GM19240 (cell line): ENCODE measurements around the gene TBL2.
A peak's percentile ranks its signal among the peaks of the same experiment; 100 is the strongest.
"Not testable (repeated sequence)": the region's sequence is repeated elsewhere in the genome, so short reads cannot be mapped to it uniquely, and the experiment has no call there.

ENCODE experiments used
- DNase-seq: peaks from one replicate; pipeline ENCODE4 v3.0.0; 2011; ENCODE audit warnings: low spot score; ENCODE audit not compliant: insufficient read length

TBL2 gene, protein sequence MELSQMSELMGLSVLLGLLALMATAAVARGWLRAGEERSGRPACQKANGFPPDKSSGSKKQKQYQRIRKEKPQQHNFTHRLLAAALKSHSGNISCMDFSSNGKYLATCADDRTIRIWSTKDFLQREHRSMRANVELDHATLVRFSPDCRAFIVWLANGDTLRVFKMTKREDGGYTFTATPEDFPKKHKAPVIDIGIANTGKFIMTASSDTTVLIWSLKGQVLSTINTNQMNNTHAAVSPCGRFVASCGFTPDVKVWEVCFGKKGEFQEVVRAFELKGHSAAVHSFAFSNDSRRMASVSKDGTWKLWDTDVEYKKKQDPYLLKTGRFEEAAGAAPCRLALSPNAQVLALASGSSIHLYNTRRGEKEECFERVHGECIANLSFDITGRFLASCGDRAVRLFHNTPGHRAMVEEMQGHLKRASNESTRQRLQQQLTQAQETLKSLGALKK

GRCh38 chr7:73578342-73579128 is at the start of gene TBL2:
Gene TBL2, minus strand, starts transcription at chr7:73578579. Its CDS starts 30 bp downstream, at chr7:73578549.
- peak; percentile 95 for DNase-seq

DNA sequence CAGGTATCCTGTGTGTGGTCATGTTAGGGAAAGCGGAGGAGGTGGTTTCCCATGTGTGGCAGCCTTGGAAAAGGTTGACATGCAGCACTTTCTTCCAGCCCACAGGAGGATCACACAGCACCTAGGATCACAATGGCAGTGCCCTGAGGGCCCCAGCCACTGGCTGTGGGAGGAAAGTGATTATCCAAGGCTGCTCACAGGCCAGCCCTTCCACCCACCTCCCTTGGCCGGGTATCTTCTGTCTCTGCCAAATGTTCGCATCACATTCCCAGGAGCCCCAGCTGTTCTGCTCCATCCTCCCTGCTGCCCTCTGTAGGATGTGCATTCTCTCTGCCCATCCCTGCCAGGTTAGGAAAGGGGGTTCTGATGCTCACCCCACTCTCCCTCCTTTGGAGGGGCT is 48.4 kb upstream of the TBL2 start:
- no peak for DNase-seq

GRCh38 chr7:73625276-73625675 is 46.9 kb upstream of the TBL2 start:
- DNase-seq = no peak

DNA sequence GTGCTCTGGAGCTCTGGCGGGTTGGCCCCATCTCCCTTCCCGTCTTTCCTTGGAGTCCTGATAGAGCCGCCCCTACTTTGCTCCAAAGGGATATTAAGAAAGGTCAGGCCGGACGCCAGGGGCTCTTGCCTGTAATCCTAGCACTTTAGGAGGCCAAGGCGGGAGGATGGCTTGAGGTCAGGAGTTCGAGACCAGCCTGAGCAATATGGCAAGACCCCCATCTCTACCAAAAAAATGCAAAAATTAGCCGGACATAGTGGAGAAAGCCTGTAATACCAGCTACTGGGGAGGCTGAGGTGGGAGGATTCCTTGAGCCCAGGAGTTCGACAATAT is 46.3 kb upstream of the TBL2 start:
- DNase-seq = no peak

DNA sequence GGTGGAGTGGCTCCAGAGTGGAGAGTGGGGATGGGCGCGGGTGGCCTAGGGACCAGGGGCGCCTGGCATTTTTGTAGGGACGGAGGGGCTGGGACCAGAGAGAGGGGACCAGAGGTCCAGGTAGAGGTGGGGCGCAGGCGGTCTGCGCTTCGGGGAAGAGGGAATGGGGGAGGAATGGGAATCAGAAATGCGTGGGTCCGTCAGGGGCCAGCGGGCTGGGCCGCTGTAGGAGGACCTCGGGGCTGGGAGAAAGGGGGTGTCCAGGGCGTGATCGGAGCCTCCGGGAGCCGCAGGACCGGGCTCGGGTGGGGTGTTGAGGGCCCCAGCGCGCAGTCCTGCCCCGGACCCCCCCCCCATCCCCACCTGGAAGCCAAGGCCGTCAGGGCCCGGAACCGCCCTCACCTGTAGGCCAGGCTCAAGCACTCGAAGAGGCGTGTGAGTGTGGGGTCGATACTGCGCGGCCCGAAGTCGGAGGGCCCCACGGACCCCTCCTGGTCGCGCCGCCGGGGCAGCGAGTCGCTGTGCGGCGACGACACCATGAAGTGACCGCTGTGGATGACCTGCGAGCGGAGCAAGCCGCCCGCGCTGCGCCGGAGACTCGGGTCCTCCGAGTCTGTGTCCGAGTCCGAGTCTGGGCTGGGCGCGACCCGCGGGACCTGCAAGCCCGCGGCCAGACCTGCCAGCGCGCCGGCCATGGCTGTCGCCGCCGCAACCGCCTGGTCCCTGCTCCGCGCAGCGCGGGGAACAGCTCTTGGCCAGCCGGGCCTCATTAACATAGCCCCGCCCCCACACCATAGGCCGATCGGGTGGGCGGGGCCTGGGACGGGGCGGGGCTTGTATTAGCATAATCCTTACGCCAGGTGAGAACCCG is 45.7 kb upstream of the TBL2 start, which contains the start of gene MLXIPL:
TSS of gene MLXIPL (minus strand) at position 725 of the 871 bp plus-strand sequence. CDS start at position 695, 30 bp downstream.
- DNase-seq = peak; percentile 74

DNA sequence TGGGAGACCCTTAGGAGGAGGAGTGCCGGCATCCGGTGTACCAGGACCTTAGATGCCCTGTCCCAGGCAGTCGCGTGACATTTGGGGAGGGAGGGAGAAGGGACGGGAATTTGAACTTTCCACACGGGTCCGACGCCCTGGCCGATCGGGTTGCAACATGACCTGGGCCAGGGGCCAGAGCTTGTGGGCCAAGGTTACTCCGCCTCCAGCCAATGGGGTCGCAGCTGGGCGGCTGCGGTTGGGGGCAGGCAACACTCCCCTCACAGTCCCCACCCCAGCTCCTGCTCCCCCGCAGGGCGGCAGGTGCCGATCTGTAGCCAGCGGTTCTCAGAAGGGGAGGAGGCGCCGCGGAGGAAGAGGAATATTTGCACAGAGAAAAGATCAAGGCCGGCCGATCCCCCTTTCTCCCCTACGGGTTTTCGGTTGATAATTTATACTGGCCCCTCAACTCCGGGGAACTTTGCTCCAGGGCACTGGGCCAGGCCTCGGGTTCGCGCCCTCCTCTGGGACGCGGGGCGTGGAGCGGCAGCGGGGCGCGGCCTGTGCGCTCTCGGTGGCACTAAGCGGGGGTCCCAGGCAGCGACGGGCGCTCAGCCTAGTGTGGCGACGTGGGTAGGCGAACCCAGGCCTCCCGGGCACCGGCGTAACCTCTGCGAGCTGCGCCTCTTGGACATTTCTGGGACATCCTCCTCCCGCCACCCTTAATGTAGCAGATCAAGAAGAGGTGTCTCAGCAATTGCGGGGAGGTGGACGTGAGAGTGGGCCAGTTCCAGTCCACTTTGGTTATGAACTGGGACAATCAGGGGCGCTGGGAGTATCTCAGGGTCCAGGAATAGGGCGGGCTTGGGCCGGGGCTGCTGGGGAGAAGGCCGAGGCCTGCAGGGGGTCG is 44.8 kb upstream of the TBL2 start:
- DNase-seq = no peak

- no peak for DNase-seq
These were observed 44.1 kb upstream of the TBL2 start for GRCh38 chr7:73622527-73622908.

DNA sequence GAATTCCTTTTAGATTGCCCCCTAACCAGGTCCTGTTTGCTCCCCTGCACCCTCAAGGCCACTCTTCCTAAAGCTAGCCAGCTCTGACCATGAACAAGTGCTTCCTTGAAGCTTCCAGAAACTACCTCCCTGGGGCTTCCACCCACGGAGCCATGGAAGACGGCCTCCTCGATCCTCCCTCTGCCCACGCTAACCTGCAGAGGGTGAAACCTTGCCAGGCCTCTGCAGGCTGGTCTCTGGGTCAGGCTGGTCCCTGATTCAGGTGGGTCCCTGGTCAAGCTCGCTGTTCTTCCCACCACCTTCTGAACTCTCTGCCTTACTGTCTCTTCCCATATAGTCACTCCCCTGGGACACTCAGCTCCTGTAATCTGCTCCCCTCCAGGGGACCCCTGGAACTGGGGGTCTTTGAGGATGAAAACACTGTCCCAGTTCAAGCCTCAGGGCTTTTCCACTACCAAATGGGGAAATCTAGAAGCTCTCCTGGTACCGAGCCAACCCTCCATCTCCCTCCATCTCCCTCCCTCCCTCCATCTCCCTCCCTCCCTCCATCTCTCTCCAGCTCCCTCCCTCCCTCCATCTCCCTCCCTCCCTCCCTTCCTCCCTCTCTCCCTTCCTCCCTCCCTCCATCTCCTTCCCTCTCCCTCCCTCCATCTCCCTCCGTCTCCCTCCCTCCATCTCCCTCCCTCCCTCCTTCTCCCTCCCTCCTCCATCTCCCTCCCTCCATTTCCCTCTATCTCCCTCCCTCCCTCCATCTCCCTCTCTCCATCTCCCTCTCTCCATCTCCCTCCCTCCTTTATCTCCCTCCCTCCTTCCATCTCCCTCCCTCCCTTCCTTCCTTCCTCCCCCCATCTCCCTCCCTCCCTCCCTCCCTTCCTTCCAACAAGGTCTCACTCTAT is 43.0 kb upstream of the TBL2 start:
- no peak for DNase-seq

- not testable (repeated sequence) for DNase-seq
These were observed 41.0 kb upstream of the TBL2 start for GRCh38 chr7:73619394-73619793.

DNA sequence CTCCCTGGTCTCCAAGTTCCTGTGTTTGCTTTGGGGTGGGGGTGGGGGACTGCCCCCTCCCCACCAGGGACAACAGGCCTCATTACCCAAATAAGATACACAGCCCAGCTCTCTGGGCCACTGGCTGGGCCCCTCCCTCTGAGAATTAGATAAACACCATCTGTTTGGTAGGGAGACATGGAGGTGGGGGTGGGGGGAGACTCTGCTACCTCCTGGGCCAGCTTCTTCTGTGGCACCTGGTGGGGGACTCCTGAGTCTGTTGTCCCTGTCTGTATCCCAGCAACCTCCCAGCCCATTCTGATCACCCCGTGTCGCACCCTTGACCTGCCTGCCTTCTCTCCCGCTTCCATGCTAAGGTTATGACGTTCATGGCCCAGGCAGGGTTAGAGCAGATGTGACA is 40.2 kb upstream of the TBL2 start:
- no peak for DNase-seq

- not testable (repeated sequence) for DNase-seq
These were observed 39.1 kb upstream of the TBL2 start for GRCh38 chr7:73617520-73617919.

DNA sequence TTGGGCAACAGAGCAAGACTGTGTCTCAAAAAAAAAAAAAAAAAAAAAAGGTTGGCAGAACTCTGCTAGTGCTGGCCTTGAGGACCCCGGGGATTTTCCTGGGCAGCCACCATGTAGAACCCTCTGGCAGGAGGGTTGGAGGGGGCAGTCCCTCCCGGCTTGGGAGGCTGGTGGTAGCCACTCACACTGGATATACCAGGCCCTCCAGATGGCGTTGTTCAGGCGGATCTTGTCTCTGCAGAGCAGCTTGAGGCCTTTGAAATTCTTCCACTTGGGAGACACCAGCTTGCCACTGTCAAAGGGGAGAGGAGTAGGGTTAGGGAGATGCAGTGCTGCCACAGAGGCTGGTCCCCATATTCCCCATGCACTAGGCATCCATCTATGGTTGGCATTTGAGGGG is 37.5 kb upstream of the TBL2 start:
- DNase-seq = no peak

- DNase-seq = not testable (repeated sequence)
These were observed 36.6 kb upstream of the TBL2 start for GRCh38 chr7:73614937-73615336.

- no peak for DNase-seq
These were observed 35.8 kb upstream of the TBL2 start for GRCh38 chr7:73613954-73614735.

DNA sequence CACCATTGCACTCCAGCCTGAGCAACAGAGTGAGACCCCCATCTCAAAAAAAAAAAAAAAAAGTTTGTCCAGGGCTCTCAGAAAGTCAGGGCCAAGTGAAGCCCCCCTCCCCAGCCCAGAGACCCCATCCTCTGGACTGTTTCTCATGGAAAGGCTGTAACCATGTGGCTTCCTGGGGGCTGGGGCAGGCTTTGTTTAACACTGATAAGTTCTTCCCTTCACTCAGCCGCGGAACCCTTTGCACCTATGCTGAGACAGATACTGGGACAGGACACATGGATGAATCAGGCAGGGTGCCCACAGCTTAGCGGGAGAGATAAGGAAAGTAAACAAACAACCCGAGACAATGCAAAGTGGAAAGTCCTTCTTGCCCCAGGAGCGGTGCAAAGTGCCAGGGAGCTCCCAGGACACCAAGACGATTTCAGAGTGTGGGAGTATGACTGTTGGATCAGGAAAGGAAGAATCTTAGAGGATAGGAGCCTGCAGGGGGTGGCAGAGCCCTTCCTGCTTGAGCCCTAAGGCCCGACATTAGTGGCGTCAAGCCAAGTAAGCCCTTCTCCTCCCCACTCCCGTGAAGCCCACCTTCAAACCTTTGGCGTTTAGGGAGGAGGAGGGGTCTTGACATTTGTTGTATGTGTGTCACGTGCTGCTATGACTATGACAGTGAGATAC is 34.4 kb upstream of the TBL2 start:
- no peak for DNase-seq

DNA sequence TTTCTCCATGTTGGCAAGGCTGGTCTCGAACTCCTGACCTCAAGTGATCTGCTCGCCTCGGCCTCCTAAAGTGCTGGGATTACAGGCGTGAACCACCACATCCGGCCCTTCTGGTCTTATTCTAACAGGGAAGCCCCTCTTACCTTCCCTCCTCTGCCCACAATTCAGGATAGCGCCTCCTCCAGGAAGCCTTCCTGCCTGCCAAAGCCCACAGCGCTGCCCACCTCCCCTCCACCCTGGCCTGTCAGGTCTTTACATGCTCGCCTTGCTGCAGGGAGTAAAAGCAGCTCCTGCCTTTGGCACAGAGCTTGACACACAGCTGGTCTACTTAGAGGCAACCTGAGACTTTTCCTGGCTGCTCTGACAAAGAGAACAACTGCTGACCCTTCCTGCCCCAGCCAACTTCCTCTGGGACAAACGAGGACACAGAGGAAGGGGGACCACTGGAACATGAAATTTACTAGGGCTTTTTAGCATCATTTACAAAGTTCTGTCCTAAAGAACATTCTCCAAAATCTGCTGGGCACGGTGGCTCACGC is 32.7 kb upstream of the TBL2 start:
- DNase-seq = no peak

DNA sequence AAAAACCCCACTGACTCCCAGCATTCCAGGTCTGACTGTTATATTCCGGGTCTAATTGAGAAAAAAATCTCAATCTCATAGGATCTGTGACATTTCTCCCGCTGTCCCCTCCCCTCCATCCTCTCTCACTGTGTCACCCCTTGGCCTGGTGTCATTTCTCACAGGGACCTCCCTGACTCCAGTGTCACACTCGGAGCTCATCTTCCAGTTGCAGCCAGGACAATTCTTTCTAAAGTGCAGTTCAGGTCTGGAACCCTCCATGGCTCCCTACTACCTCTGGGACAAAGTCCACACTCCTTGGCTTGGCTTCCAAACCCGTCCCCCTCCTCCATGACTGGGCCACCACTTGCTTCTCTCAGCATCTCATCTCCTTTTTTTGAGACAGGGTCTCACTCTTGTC is 31.7 kb upstream of the TBL2 start:
- DNase-seq = no peak

GRCh38 chr7:73607692-73607983 is 29.3 kb upstream of the TBL2 start:
- not testable (repeated sequence) for DNase-seq
